BJ (cell line): ENCODE measurements around the gene ITPR3. TPM values are rescaled to one million over a fixed set of nuclear protein-coding genes. Genes with fewer than 3 reads are reported as not detected.

Source experiments
- CTCF ChIA-PET: fragments of 350-600 bp; formaldehyde crosslinking; extraction: SDS; loops from one replicate; lab custom pipeline; 2021; ENCODE audit warnings: antibody characterized with exemption, inconsistent platforms; lab: Yijun Ruan, JAX
- POLR2A ChIA-PET: fragments of 300-600 bp; sonication (Branson Sonifier 250); formaldehyde crosslinking; extraction: SDS; loops from one replicate; lab custom pipeline; 2021; ENCODE audit warnings: antibody characterized with exemption; lab: Charles Lee
- DNase-seq: peaks from one replicate; pipeline ENCODE4 v3.0.0-alpha.2; 2011; ENCODE audit warnings: low read depth
- H3K27me3 ChIP-seq: 2 replicates; pipeline ENCODE4 v1.6.0; 2011; ENCODE audit warnings: low read length; ENCODE audit not compliant: control insufficient read depth, insufficient read depth
- H3K36me3 ChIP-seq: 2 replicates; pipeline ENCODE4 v1.5.1; 2011; ENCODE audit warnings: low read length; ENCODE audit not compliant: control insufficient read depth, insufficient read depth
- H3K4me3 ChIP-seq: 2 replicates; pipeline ENCODE4 v1.5.1; 2011; ENCODE audit warnings: low read depth, mild to moderate bottlenecking, control low read depth, low read length
- CTCF ChIP-seq: IDR thresholded peaks from 2 replicates; pipeline ENCODE4 v1.5.1; 2011; ENCODE audit warnings: low read depth, mild to moderate bottlenecking, control low read depth, inconsistent platforms, low read length, moderate library complexity; ENCODE audit not compliant: insufficient read depth
- polyA plus RNA-seq: library from polyadenylated mRNA; depleted of rRNA; stranded (reverse); fragments of >200 nt; gene quantifications from 2 replicates; pipeline ENCODE4 v1.2.3, GENCODE V29; 2011

The ITPR3 gene
- polyA plus RNA-seq, 1 experiment = 16.6 TPM

- POLR2A ChIA-PET = no interaction called here
- TF ChIP-seq CTCF = no peak
- DNase-seq = no peak
- H3K4me3 ChIP-seq = no peak overlapping the region
- peaks cover 62% of the 10 kb centered on the region for H3K36me3 ChIP-seq
- CTCF ChIA-PET = interaction anchor here (0.8 to 2.4 kb wide), 3 partner anchors 13 to 97 kb away, joined by 3 to 10 read pairs (median 3); no protein-coding TSS in a partner anchor
- H3K27me3 ChIP-seq = no peaks in the 10 kb centered on the region
These were observed 66.2 kb downstream of the ITPR3 start for GRCh38 chr6:33686981-33687975.

GRCh38 chr6:33688006-33688405, 66.9 kb downstream of the ITPR3 start:
- CTCF ChIA-PET = interaction anchor here (0.8 to 1.3 kb wide), 2 partner anchors 12 to 65 kb away, joined by 3 read pairs; no protein-coding TSS in a partner anchor
- Histone ChIP-seq H3K36me3 (peaks cover 60% of the 10 kb centered on the region), H3K27me3 (no peaks in the 10 kb centered on the region), H3K4me3 (no peak overlapping the region)
- DNase-seq = no peak
- no peak for TF ChIP-seq CTCF
- POLR2A ChIA-PET = no interaction called here

GRCh38 chr6:33688451-33689147, 67.5 kb downstream of the ITPR3 start:
- POLR2A ChIA-PET = no interaction called here

GRCh38 chr6:33689148-33689494, 68.0 kb downstream of the ITPR3 start:
- ChIA-PET CTCF (interaction anchor here (1.0 to 2.7 kb wide), 4 partner anchors 10 to 104 kb away, joined by 4 to 13 read pairs (median 8); no protein-coding TSS in a partner anchor), POLR2A (no interaction called here)
- Histone ChIP-seq H3K4me3 (no peak overlapping the region), H3K27me3 (no peaks in the 10 kb centered on the region), H3K36me3 (peaks cover 50% of the 10 kb centered on the region)
- no peak for TF ChIP-seq CTCF
- no peak for DNase-seq

More at GRCh38 chr6:33688451-33689147, 67.5 kb downstream of the ITPR3 start:
- no peak overlapping the region for H3K4me3 ChIP-seq
- DNase-seq = no peak
- CTCF ChIA-PET = interaction anchor here (1.3 to 2.7 kb wide), 2 partner anchors 11 to 98 kb away, joined by 3 to 13 read pairs; no protein-coding TSS in a partner anchor
- no peak for TF ChIP-seq CTCF
- no peaks in the 10 kb centered on the region for H3K27me3 ChIP-seq
- peaks cover 55% of the 10 kb centered on the region for H3K36me3 ChIP-seq
